ENCODE results near the gene BBS9.

GRCh38 chr7:33143996-33144718 lies 14.8 kb downstream of the BBS9 start:
- TF ChIP-seq CTCF (conservative IDR thresholded peaks at IDR 0.05; ENCODE audit: low read depth in 2 of 2) (no peak), POLR2AphosphoS5 (IDR thresholded peaks at IDR 0.05; ENCODE audit: low read depth) (no peak)

Data from GM23338 (cell line).